ENCODE results near the gene SALL3. TPM values are rescaled to one million over a fixed set of nuclear protein-coding genes. Genes with fewer than 3 reads are reported as not detected.

SALL3 gene
- total and polyA plus RNA-seq, 2 of the 13 experiments (the other 11 are each of a cell fraction or from before 2014, with no cell fraction given) = not detected

GRCh38 chr18:78984941-78985784 lies 5.5 kb downstream of the SALL3 start:
- H3K4me3 ChIP-seq (replicated peaks in 1 of 3; ENCODE audit: insufficient read depth in 1 of 3, low read depth in 2 of 3, low read length in 3 of 3) = no peak overlapping the region
- intact Hi-C loops (cut with micrococcal nuclease; ENCODE audit: unreplicated experiment) = no loop called here
- in situ Hi-C loops (cut with HindIII; ENCODE audit: extremely low pct_ligation_motif_present, low pct_unique_long_range_greater_than_20kb) = loop anchor here (10.0 to 25.0 kb wide), 3 partner anchors 323 to 1220 kb away; no protein-coding TSS in a partner anchor
- BruUV-seq (replicated peaks) = no TSS peak
- TF ChIP-seq MAFG (CRISPR knock-in tag; IDR thresholded peaks at IDR 0.05) (no peak), MIXL1 (CRISPR knock-in tag; IDR thresholded peaks at IDR 0.05) (peak; percentile 47; the same call in 1 of the 2 replicates), CTCF (CRISPR knock-in tag; IDR thresholded peaks at IDR 0.05) (peak; percentile 72), FOXA1 (IDR thresholded peaks at IDR 0.05) (no peak), FOXA1 (CRISPR knock-in tag; IDR thresholded peaks at IDR 0.05) (peak; percentile 37; the same call in 1 of the 2 replicates), STAG1 (CRISPR knock-in tag; IDR thresholded peaks at IDR 0.05) (peak; percentile 71), SMC3 (IDR thresholded peaks at IDR 0.05; ENCODE audit: low read length) (peak; percentile 21; the same call in 1 of the 2 replicates), SNAI1 (CRISPR knock-in tag; IDR thresholded peaks at IDR 0.05; ENCODE audit: borderline replicate concordance) (no peak), ZNF652 (CRISPR knock-in tag; IDR thresholded peaks at IDR 0.05; ENCODE audit: borderline replicate concordance, low read depth) (peak; percentile 42; the same call in 1 of the 2 replicates)
- DNase-seq (ENCODE audit: low spot score) = peak; percentile 33
- H2AFZ ChIP-seq (ENCODE audit: low read length) = no peak overlapping the region
- no peaks in the 10 kb centered on the region for H3K79me2 ChIP-seq (ENCODE audit: insufficient read depth, low read length)
- POLR2A ChIA-PET = no interaction called here
- 48% methylated on average over 30 of the region's 30 CpGs for WGBS (ENCODE audit: low lambda C conversion rate)
- no peaks in the 10 kb centered on the region for H3K4me1 ChIP-seq (ENCODE audit: insufficient read depth, low read length)
- CTCF ChIA-PET (ENCODE audit: low intra/inter-chr PET ratio, low total read pairs) = interaction anchor here (1.1 to 1.5 kb wide), 3 partner anchors 261 to 1085 kb away, joined by 3 to 7 read pairs (median 3); no protein-coding TSS in a partner anchor
- peak; percentile 95 for ATAC-seq
- no peaks in the 10 kb centered on the region for H3K36me3 ChIP-seq (replicated peaks in 1 of 2; ENCODE audit: control insufficient read depth in 1 of 2, insufficient read depth in 2 of 2, low read length in 2 of 2)
- no peak overlapping the region for H3K4me2 ChIP-seq (ENCODE audit: low read depth, low read length)
- no peak overlapping the region for H3K27ac ChIP-seq (ENCODE audit: extremely low read length, insufficient read depth, low read length)
- no peak overlapping the region for H3K9ac ChIP-seq (ENCODE audit: insufficient read depth, low read depth, low read length)
- peak; percentile 15 for FAIRE-seq
- H3K27me3 ChIP-seq (ENCODE audit: control insufficient read depth in 1 of 2, insufficient read depth in 2 of 2, low read length in 2 of 2) = peaks cover 0 to 9% of the 10 kb centered on the region in 2 experiments
- H3K9me3 ChIP-seq (ENCODE audit: low read length) = no peaks in the 10 kb centered on the region
- H4K20me1 ChIP-seq (ENCODE audit: insufficient read depth, low read length) = no peaks in the 10 kb centered on the region
